Kidney (tissue), 14 donors: ENCODE measurements around the gene ARHGEF12. TPM values are rescaled to one million over a fixed set of nuclear protein-coding genes. Genes with fewer than 3 reads are reported as not detected.

Source experiments
- DNase-seq, 5 donors: peaks; one replicate each; pipeline ENCODE4 v3.0.0-alpha.2; 2013 to 2020
- FAIRE-seq: peaks from 2 replicates; lab custom pipeline; 2012; peaks lifted over from hg19 to GRCh38; lab: Jason Lieb, UNC
- H3K27ac ChIP-seq, 2 donors: one replicate each; pipeline ENCODE4 v1.7.0; 2013; ENCODE audit warnings: low read depth in 2 of 2, low read length in 2 of 2, inconsistent platforms in 1 of 2
- H3K27me3 ChIP-seq: one replicate; pipeline ENCODE4 v1.7.1; 2013; ENCODE audit warnings: low read length, inconsistent platforms; ENCODE audit not compliant: control insufficient read depth, insufficient read depth
- H3K36me3 ChIP-seq, 3 donors: one replicate each; pipeline versions ENCODE4 v1.7.0 to v1.7.1; 2013; ENCODE audit warnings: low read length in 3 of 3, control low read depth in 1 of 3, inconsistent platforms in 1 of 3; ENCODE audit not compliant: insufficient read depth in 3 of 3, control insufficient read depth in 2 of 3
- H3K4me1 ChIP-seq, 3 donors: one replicate each; pipeline versions ENCODE4 v1.7.0 to v1.7.1; 2013; ENCODE audit warnings: low read length in 3 of 3, inconsistent platforms in 1 of 3, low read depth in 1 of 3; ENCODE audit not compliant: control insufficient read depth in 2 of 3, insufficient read depth in 2 of 3
- H3K4me3 ChIP-seq, 3 donors: one replicate each; pipeline versions ENCODE4 v1.7.0 to v1.8.1; 2013; ENCODE audit warnings: low read length in 3 of 3, control low read depth in 1 of 3, inconsistent platforms in 1 of 3
- H3K9ac ChIP-seq, 3 donors: one replicate each; pipeline versions ENCODE4 v1.7.0 to v1.7.1; 2013; ENCODE audit warnings: low read length in 3 of 3, control low read depth in 1 of 3, inconsistent platforms in 1 of 3
- H3K9me3 ChIP-seq, 3 donors: one replicate each; pipeline versions ENCODE4 v1.7.0 to v1.7.1; 2013; ENCODE audit warnings: low read length in 3 of 3, control low read depth in 1 of 3, inconsistent platforms in 1 of 3; ENCODE audit not compliant: control insufficient read depth in 2 of 3, insufficient read depth in 1 of 3
- CTCF ChIP-seq: IDR thresholded peaks from 3 replicates; pipeline ENCODE4 v1.5.1; 2012; ENCODE audit warnings: mild to moderate bottlenecking, moderate library complexity, borderline replicate concordance; ENCODE audit not compliant: insufficient read depth; ENCODE audit errors: extremely low read depth
- intact Hi-C: fragments of 100-400 bp; cut with DNase I; formaldehyde crosslinking; loops from one replicate; pipeline ENCODE4 v1.11.1; 2022
- polyA plus RNA-seq: library from polyadenylated mRNA; stranded (reverse); fragments of 350-450 nt; fragmentation: Illumina TruSeq; extraction: RNeasy Lipid Tissue Mini Kit (QIAGEN cat#74804); gene quantifications from one replicate; pipeline ENCODE4 v1.2.3, GENCODE V29; 2014; ENCODE audit warnings: low read depth, low replicate concordance; ENCODE audit not compliant: insufficient read depth
- total RNA-seq: library from RNA; stranded (reverse); fragmentation: NEBNext Ultra II Directional; extraction: Animal tissue kit (Norgen Biotek cat#: 25700); gene quantifications from one replicate; pipeline ENCODE4 v1.2.1, GENCODE V29; 2021
- donor health status: control.
- donor health status: control.
- donor health status: control.
- donor health status: control.
- donor health status: control.
- donor health status: DM: yes; HTN: yes; CAD: no.
- donor health status: Normal renal cell carcinoma (clear cell type).

Gene ARHGEF12
- total and polyA plus RNA-seq, 2 donors from 2014 or later, result 21.1 to 161 TPM

- no peaks in the 10 kb centered on the region for H3K9me3 ChIP-seq
- H3K27ac ChIP-seq, result no peak overlapping the region
- H3K4me3 ChIP-seq, result no peak overlapping the region
- H3K9ac ChIP-seq, result no peak overlapping the region
- no peaks in the 10 kb centered on the region for H3K4me1 ChIP-seq
- FAIRE-seq, result no peak
- no peak for DNase-seq
- TF ChIP-seq CTCF, result no peak
- peaks cover 0 to 8% (median 3%) of the 10 kb centered on the region in 3 donors for H3K36me3 ChIP-seq
- intact Hi-C loops, result no loop called here
- no peaks in the 10 kb centered on the region for H3K27me3 ChIP-seq
These were observed 8.9 kb upstream of the ARHGEF12 start for GRCh38 chr11:120327311-120327710.

- Histone ChIP-seq H3K4me1 (no peaks in the 10 kb centered on the region), H3K27ac (no peak overlapping the region), H3K36me3 (peaks cover 0 to 8% (median 3%) of the 10 kb centered on the region in 3 donors), H3K9me3 (no peaks in the 10 kb centered on the region), H3K27me3 (no peaks in the 10 kb centered on the region), H3K4me3 (no peak overlapping the region), H3K9ac (no peak overlapping the region)
- FAIRE-seq (no peak), DNase-seq (no peak)
- TF ChIP-seq CTCF, result no peak
- intact Hi-C loops, result no loop called here
These were observed 6.7 kb upstream of the ARHGEF12 start for GRCh38 chr11:120329556-120329955.

- H3K4me3 ChIP-seq, result no peak overlapping the region
- H3K9ac ChIP-seq, result no peak overlapping the region
- intact Hi-C loops, result no loop called here
- no peaks in the 10 kb centered on the region for H3K4me1 ChIP-seq
- DNase-seq (no peak), FAIRE-seq (no peak)
- no peak overlapping the region for H3K27ac ChIP-seq
- H3K36me3 ChIP-seq, result peaks cover 0 to 8% (median 3%) of the 10 kb centered on the region in 3 donors
- H3K9me3 ChIP-seq, result no peaks in the 10 kb centered on the region
- TF ChIP-seq CTCF, result no peak
- no peaks in the 10 kb centered on the region for H3K27me3 ChIP-seq
These were observed 6.2 kb upstream of the ARHGEF12 start for GRCh38 chr11:120330045-120330444.
